GM21619 (cell line): ENCODE results near the gene SGMS1.

Experiments used
- ATAC-seq: cut with Tn5 transposase; IDR thresholded peaks from one replicate; pipeline ENCODE4 v1.9.1; 2021; ENCODE audit not compliant: unreplicated experiment

The SGMS1 gene

GRCh38 chr10:50316695-50317648 is 306.8 kb downstream of the SGMS1 start:
- no peak for ATAC-seq

GRCh38 chr10:50316174-50316573 is 307.6 kb downstream of the SGMS1 start:
- no peak for ATAC-seq

GRCh38 chr10:50315424-50315823 is 308.3 kb downstream of the SGMS1 start:
- no peak for ATAC-seq

GRCh38 chr10:50314169-50315071 is 309.3 kb downstream of the SGMS1 start:
- no peak for ATAC-seq

GRCh38 chr10:50312464-50313437 is 311.0 kb downstream of the SGMS1 start:
- no peak for ATAC-seq

- peak; percentile 58 for ATAC-seq
Observed at GRCh38 chr10:50310560-50311174, 313.1 kb downstream of the SGMS1 start.

- no peak for ATAC-seq
Observed at GRCh38 chr10:50309342-50309741, 314.4 kb downstream of the SGMS1 start.

- no peak for ATAC-seq
Observed at GRCh38 chr10:50304660-50305059, 319.1 kb downstream of the SGMS1 start.

GRCh38 chr10:50299948-50300669 is 323.6 kb downstream of the SGMS1 start:
- no peak for ATAC-seq

- no peak for ATAC-seq
Observed at GRCh38 chr10:50295367-50295766, 328.4 kb downstream of the SGMS1 start.

GRCh38 chr10:50294582-50294981 is 329.2 kb downstream of the SGMS1 start:
- ATAC-seq = no peak

- ATAC-seq = no peak
Observed at GRCh38 chr10:50293513-50294313, 330.0 kb downstream of the SGMS1 start.

- ATAC-seq = peak; percentile 57
Observed at GRCh38 chr10:50291261-50291850, 332.4 kb downstream of the SGMS1 start.

GRCh38 chr10:50289196-50289595 is 334.6 kb downstream of the SGMS1 start:
- no peak for ATAC-seq

GRCh38 chr10:50286996-50287803 is 336.6 kb downstream of the SGMS1 start:
- ATAC-seq = no peak

- no peak for ATAC-seq
Observed at GRCh38 chr10:50286517-50286916, 337.2 kb downstream of the SGMS1 start.

GRCh38 chr10:50281967-50282522 is 341.7 kb downstream of the SGMS1 start:
- no peak for ATAC-seq
